CD14-positive monocyte (primary cell): ENCODE results near the gene ECI2. TPM values are rescaled to one million over a fixed set of nuclear protein-coding genes. Genes with fewer than 3 reads are reported as not detected.

Experiments
- DNase-seq, 3 donors: peaks; one replicate each; pipeline ENCODE4 v3.0.0-alpha.2; 2011 to 2022
- H2AFZ ChIP-seq: 2 replicates; pipeline ENCODE4 v1.6.0; 2012; ENCODE audit warnings: mild to moderate bottlenecking, low read depth, low read length, inconsistent platforms; ENCODE audit not compliant: insufficient read depth, poor library complexity, severe bottlenecking
- H3K27ac ChIP-seq, 2 donors: 1 replicate in 1 of 2; 2 replicates in 1 of 2; pipeline ENCODE4 v1.5.1; 2012 to 2013; ENCODE audit warnings: low read length in 2 of 2, control low read depth in 1 of 2, inconsistent platforms in 1 of 2, low read depth in 1 of 2, mild to moderate bottlenecking in 1 of 2
- H3K27me3 ChIP-seq, 2 donors: one replicate each; pipeline versions ENCODE4 v1.6.0 to v1.6.1; 2011 to 2013; ENCODE audit warnings: low read length in 2 of 2; ENCODE audit not compliant: control insufficient read depth in 2 of 2, insufficient read depth in 2 of 2
- H3K36me3 ChIP-seq, 2 donors: replicated peaks in 1 of 2; 1 replicate in 1 of 2; 2 replicates in 1 of 2; pipeline versions ENCODE4 v1.5.1 to v1.6.1; 2012 to 2013; ENCODE audit warnings: low read length in 2 of 2, control low read depth in 1 of 2, inconsistent platforms in 1 of 2, mild to moderate bottlenecking in 1 of 2; ENCODE audit not compliant: insufficient read depth in 2 of 2, control insufficient read depth in 1 of 2
- H3K4me1 ChIP-seq, 2 donors: 1 replicate in 1 of 2; 2 replicates in 1 of 2; pipeline versions ENCODE4 v1.5.1 to v1.6.1; 2012 to 2013; ENCODE audit warnings: low read length in 2 of 2, control low read depth in 1 of 2, inconsistent platforms in 1 of 2, mild to moderate bottlenecking in 1 of 2, moderate library complexity in 1 of 2; ENCODE audit not compliant: insufficient read depth in 2 of 2, control insufficient read depth in 1 of 2
- H3K4me2 ChIP-seq: replicated peaks from 2 replicates; pipeline ENCODE3; 2012; ENCODE audit warnings: low read length, moderate library complexity, mild to moderate bottlenecking; ENCODE audit not compliant: poor library complexity, severe bottlenecking; ENCODE audit errors: extremely low read depth
- H3K4me3 ChIP-seq, 3 experiments: fragments of 200-600 bp in 1 of 3; sonication (generic) in 1 of 3; replicated peaks in 1 of 3; 1 replicate in 2 of 3; 2 replicates in 1 of 3; pipeline ENCODE4 v1.5.1; 2011 to 2013; ENCODE audit warnings: low read length in 3 of 3, mild to moderate bottlenecking in 3 of 3, control low read depth in 2 of 3, low read depth in 2 of 3, inconsistent platforms in 1 of 3, moderate library complexity in 1 of 3
- H3K79me2 ChIP-seq: 2 replicates; pipeline ENCODE4 v1.6.0; 2012; ENCODE audit warnings: mild to moderate bottlenecking, control low read depth, inconsistent platforms, low read length, moderate library complexity; ENCODE audit not compliant: insufficient read depth
- H3K9ac ChIP-seq: 2 replicates; pipeline ENCODE4 v1.6.0; 2017; ENCODE audit warnings: low read length, mild to moderate bottlenecking; ENCODE audit not compliant: insufficient read depth, poor library complexity, severe bottlenecking
- H3K9me3 ChIP-seq, 2 donors: replicated peaks in 1 of 2; 1 replicate in 1 of 2; 2 replicates in 1 of 2; pipeline versions ENCODE4 v1.5.1 to v1.6.1; 2012 to 2013; ENCODE audit warnings: low read length in 2 of 2, control low read depth in 1 of 2; ENCODE audit not compliant: control insufficient read depth in 1 of 2, insufficient read depth in 1 of 2
- H4K20me1 ChIP-seq: 2 replicates; pipeline ENCODE4 v1.6.0; 2012; ENCODE audit warnings: mild to moderate bottlenecking, low read length, control low read depth, moderate library complexity; ENCODE audit not compliant: insufficient read depth
- H3K27ac Mint-ChIP-seq, 7 donors: one replicate each; pipeline ENCODE4 v1.8.0; 2020; ENCODE audit warnings: mild to moderate bottlenecking in 7 of 7, mixed read lengths in 7 of 7, moderate library complexity in 6 of 7, inconsistent platforms in 2 of 7
- H3K27me3 Mint-ChIP-seq, 3 donors: one replicate each; pipeline ENCODE4 v1.8.0; 2021 to 2022; ENCODE audit warnings: low read depth in 3 of 3, mild to moderate bottlenecking in 3 of 3, mixed read lengths in 3 of 3, moderate library complexity in 3 of 3, inconsistent platforms in 1 of 3
- H3K36me3 Mint-ChIP-seq, 2 donors: one replicate each; pipeline ENCODE4 v1.8.0; 2020; ENCODE audit warnings: mixed read lengths in 2 of 2, inconsistent platforms in 1 of 2, mild to moderate bottlenecking in 1 of 2
- H3K4me1 Mint-ChIP-seq: one replicate; pipeline ENCODE4 v1.8.0; 2020; ENCODE audit warnings: mild to moderate bottlenecking, mixed read lengths
- H3K4me3 Mint-ChIP-seq, 2 donors: one replicate each; pipeline ENCODE4 v1.8.0; 2020; ENCODE audit warnings: mild to moderate bottlenecking in 2 of 2, mixed read lengths in 2 of 2, moderate library complexity in 1 of 2
- H3K9me3 Mint-ChIP-seq, 7 donors: one replicate each; pipeline ENCODE4 v1.8.0; 2020 to 2022; ENCODE audit warnings: mixed read lengths in 7 of 7, mild to moderate bottlenecking in 6 of 7, moderate library complexity in 6 of 7, inconsistent platforms in 2 of 7
- CTCF ChIP-seq: fragments of 200-600 bp; IDR thresholded peaks from one replicate; pipeline ENCODE4 v1.8.0; 2022; ENCODE audit warnings: antibody characterized with exemption, mild to moderate bottlenecking
- WGBS: methylation state at CpG from one replicate; pipeline ENCODE4 v1.1.5; 2013; ENCODE audit warnings: missing lambda C conversion rate; ENCODE audit not compliant: insufficient coverage; 5-methylcytosine and 5-hydroxymethylcytosine counted together
- intact Hi-C, 2 donors: fragments of 100-400 bp; cut with micrococcal nuclease; formaldehyde crosslinking; loops; one replicate each; pipeline versions ENCODE4 v1.15.0 to v1.15.1; 2023
- polyA plus RNA-seq, 3 donors: library from polyadenylated mRNA; depleted of rRNA in 1 of 3; unstranded in 2 of 3; stranded (reverse) in 1 of 3; fragments of 300-500 nt in 2 of 3; fragments of >200 nt in 1 of 3; fragmentation: Illumina TruSeq in 2 of 3; gene quantifications; 1 replicate in 2 of 3; 2 replicates in 1 of 3; pipeline ENCODE4 v1.2.3, GENCODE V29; 2012 to 2021

Gene ECI2
- polyA plus RNA-seq, 3 donors, result 9.2 to 45.9 (median 44.5) TPM

- no peak overlapping the region for H3K4me3 Mint-ChIP-seq
Measured at GRCh38 chr6:4178737-4179333, 43.5 kb upstream of the ECI2 start.

DNA sequence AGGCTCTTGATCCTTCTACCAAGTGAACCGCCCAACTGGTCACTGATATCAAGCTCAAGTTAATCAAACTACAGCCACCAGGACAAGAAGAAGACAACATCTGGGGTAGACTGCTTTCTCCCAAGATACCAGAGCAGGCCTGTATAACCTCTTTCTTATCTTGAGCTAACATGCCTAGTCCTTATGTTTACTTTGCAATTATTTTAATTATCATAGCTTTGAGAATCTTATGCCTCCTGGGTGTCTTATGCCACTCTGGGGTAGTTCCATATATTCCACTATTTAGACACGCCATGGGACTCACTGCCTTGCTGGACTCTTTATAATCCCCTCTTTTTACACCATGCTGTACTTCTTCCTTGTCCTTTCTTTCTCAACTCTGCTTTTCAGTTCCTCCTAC, 41.5 kb upstream of the ECI2 start:
- Mint-ChIP-seq H3K27ac (no peak overlapping the region), H3K4me3 (no peak overlapping the region), H3K9me3 (peaks cover 0 to 4% (median 0%) of the 10 kb centered on the region in 7 donors), H3K36me3 (no peaks in the 10 kb centered on the region), H3K4me1 (peaks cover 3% of the 10 kb centered on the region), H3K27me3 (peaks cover 7 to 8% (median 7%) of the 10 kb centered on the region in 3 donors)
- no peak for TF ChIP-seq CTCF
- no peak overlapping the region for H3K27ac ChIP-seq
- no peak overlapping the region for H3K4me3 ChIP-seq
- H3K79me2 ChIP-seq, result no peaks in the 10 kb centered on the region
- H3K9me3 ChIP-seq, result no peaks in the 10 kb centered on the region
- intact Hi-C loops, result no loop called here
- WGBS, result 90% methylated on average over 2 of the region's 2 CpGs
- H3K4me2 ChIP-seq, result no peak overlapping the region
- H4K20me1 ChIP-seq, result no peaks in the 10 kb centered on the region
- no peak overlapping the region for H3K9ac ChIP-seq
- H2AFZ ChIP-seq, result no peak overlapping the region
- DNase-seq, result no peak
- no peaks in the 10 kb centered on the region for H3K36me3 ChIP-seq
- H3K4me1 ChIP-seq, result no peaks in the 10 kb centered on the region
- H3K27me3 ChIP-seq, result no peaks in the 10 kb centered on the region

More at GRCh38 chr6:4178737-4179333, 43.5 kb upstream of the ECI2 start:
- H3K9me3 ChIP-seq, result no peaks in the 10 kb centered on the region
- no peak overlapping the region for H3K4me3 ChIP-seq
- no peak overlapping the region for H2AFZ ChIP-seq
- H3K4me1 ChIP-seq, result no peaks in the 10 kb centered on the region
- Mint-ChIP-seq H3K4me1 (no peaks in the 10 kb centered on the region), H3K27ac (no peak overlapping the region), H3K9me3 (peaks cover 0 to 4% (median 0%) of the 10 kb centered on the region in 7 donors), H3K27me3 (peaks cover 7 to 8% (median 7%) of the 10 kb centered on the region in 3 donors), H3K36me3 (no peaks in the 10 kb centered on the region)
- no peaks in the 10 kb centered on the region for H3K27me3 ChIP-seq
- no peaks in the 10 kb centered on the region for H3K36me3 ChIP-seq
- H3K27ac ChIP-seq, result no peak overlapping the region
- H3K79me2 ChIP-seq, result no peaks in the 10 kb centered on the region
- TF ChIP-seq CTCF, result no peak
- intact Hi-C loops, result no loop called here
- DNase-seq, result no peak
- no peaks in the 10 kb centered on the region for H4K20me1 ChIP-seq
- H3K9ac ChIP-seq, result no peak overlapping the region
- no peak overlapping the region for H3K4me2 ChIP-seq
- 84% methylated on average over 3 of the region's 8 CpGs for WGBS
